ENCODE measurements around the gene NME1.
A peak's percentile ranks its signal among the peaks of the same experiment; 100 is the strongest.
"Not testable (repeated sequence)": the region's sequence is repeated elsewhere in the genome, so short reads cannot be mapped to it uniquely, and the experiment has no call there.

The NME1 gene

DNA sequence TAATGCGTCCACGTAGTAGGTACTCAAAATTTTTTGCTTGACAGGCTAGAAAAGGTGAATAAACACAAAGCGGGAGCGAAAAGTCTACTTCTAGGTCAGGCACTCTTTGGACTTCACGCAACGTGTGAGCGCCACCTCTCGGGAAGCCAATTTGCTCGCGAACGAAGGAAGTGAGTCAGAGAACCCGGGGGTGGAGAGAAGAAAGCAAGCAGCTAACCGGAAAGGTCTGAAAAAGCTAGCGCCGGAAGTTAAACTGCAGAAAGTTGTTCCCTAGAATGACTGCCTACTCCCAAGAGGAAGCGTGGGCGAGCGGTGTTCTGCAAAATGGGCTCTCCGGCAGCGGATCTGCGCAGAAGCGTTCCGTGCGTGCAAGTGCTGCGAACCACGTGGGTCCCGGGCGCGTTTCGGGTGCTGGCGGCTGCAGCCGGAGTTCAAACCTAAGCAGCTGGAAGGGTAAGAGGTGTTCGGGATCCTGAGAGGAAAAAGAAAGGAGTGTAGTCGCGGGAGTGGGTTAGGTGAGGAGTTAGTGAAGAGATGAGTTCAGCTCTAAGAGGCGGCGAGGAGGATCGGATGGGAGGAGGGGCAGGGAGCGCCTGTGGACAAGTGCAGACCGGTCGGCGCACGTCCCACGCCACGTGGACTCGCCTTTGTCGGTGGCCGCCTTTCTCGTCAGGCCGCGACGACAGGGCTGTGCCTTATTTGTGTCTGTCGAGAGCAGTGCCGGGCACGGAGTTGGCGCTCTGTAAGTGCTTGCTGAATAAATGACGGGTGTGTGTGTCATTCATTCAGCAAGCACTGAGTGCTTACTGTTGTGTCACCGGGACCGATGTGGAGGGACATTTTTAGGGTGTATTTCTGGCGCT, at the start of gene NME1:
Gene NME1 (plus strand): TSS at position 350 of the 863 bp plus-strand sequence. CDS start 2,096 bp downstream, outside the sequence.
- DNase-seq (ENCODE audit: low read depth), result peak; percentile 96

DNA sequence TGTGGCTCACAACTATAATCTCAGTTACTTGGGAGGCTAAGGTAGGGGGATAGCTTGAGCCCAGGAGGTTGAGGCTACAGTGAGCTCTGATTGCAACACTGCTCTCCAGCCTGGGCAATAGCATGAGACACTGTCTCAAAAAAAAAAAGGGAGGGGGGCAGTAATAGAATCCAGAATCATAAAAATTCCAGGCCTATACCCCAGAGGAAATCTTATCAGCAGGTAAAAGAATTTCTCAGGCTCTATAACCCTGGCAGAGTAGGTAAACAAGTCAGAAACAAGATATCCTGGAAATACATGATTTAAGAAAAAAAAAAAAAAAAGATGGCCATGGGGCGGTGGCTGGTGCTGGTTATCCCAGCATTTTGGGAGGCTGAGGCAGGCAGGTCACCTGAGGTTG, 45.6 kb upstream of the NME1 start:
- no peak for DNase-seq (ENCODE audit: low read depth)

DNA sequence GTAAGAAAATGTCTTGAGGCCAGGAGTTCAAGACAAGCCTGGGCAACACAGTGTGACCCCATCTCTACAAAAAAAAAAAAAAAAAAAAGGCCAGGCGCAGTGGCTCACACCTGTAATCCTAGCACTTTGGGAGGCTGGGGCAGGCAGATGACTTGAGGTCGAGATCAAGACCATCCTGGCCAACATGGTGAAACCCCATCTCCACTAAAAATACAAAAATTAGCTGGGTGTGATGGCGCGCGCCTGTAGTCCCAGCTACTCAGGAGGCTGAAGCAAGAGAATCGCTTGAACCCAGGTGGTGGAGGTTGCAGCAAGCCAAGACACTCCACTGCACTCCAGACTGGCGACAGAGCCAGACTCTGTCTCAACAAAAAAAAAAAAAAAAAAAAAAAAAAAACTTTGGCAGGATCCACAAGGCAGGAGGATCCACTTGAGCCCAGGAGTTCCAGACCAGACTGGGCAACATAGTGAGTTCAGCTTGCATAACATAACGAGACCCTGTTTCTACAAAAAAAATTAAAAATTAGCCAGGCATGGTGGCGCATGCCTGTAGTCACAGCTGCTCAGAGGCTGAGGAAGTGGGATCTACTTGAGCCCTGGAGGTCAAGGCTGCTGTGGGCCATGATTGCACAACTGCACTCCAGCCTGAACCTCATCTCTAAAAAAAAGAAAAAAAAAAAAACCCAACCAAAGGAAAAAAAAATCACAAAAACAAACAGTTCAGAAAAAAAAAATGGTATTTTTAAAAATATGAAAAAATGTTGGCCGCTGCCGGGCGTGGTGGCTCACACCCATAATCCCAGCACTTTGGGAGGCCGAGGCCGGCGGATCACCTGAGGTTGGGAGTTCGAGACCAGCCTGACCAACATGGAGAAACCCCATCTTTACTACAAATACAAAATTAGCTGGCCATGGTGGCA, 40.8 kb upstream of the NME1 start:
- DNase-seq (ENCODE audit: low read depth), result not testable (repeated sequence)

DNA sequence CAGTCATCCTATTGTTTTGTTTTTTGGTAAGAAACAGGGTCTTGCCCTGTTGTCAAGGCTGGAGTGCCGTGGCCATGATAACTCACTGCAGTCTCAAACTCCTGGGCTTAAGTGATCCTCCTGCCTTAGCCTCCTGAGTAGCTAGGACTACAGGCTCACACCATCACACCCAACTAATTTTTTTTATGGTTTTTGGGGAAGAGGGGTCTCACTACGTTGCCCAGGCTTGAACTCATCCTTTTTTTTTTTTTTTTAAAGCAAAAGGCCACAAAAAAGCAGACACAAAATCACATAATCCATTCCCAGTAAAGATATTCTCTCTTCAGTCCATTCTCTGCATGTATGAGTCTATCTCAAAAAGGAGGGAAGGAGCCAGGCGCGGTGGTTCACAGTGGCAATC, 38.2 kb upstream of the NME1 start:
- DNase-seq (ENCODE audit: low read depth), result no peak

DNA sequence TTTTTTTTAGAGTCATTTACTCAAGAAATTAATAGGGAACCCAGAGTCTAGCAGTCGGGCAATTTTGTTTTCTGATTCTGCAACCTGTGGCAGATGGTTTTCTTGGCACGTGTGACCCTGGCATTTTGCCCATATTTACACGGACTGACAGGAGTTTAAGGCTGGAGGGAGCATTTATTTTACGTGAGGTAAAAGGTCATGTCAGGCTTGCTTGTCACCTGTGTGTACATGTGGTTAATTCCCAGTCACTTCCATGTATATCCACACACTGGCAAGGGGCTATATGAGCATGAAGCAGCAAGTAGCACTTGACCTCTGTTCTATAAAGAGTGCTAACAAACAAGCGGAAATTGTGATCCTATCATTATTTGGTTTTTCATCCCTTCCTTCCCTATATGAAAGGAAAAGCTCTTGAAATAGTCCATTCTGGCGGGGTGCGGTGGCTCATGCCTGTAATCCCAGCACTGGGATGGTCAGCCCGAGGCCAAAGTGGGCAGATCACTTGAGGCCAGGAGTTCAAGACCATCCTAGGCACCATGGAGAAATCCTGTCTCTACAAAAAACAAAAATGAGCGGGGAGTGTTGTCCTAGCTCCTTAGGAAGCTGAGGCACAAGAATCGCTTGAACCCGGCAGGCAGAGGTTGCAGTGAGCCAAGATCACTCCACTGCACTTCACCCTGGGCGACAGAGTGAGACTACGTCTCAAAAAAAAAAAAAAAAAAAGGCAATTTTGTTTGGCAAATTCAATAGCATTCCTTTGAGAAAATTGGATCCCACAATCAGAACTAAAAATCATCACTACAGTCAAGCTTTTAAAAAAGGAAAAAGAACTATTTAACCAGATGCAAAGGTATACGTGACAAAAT, 34.8 kb upstream of the NME1 start:
- no peak for DNase-seq (ENCODE audit: low read depth)

DNA sequence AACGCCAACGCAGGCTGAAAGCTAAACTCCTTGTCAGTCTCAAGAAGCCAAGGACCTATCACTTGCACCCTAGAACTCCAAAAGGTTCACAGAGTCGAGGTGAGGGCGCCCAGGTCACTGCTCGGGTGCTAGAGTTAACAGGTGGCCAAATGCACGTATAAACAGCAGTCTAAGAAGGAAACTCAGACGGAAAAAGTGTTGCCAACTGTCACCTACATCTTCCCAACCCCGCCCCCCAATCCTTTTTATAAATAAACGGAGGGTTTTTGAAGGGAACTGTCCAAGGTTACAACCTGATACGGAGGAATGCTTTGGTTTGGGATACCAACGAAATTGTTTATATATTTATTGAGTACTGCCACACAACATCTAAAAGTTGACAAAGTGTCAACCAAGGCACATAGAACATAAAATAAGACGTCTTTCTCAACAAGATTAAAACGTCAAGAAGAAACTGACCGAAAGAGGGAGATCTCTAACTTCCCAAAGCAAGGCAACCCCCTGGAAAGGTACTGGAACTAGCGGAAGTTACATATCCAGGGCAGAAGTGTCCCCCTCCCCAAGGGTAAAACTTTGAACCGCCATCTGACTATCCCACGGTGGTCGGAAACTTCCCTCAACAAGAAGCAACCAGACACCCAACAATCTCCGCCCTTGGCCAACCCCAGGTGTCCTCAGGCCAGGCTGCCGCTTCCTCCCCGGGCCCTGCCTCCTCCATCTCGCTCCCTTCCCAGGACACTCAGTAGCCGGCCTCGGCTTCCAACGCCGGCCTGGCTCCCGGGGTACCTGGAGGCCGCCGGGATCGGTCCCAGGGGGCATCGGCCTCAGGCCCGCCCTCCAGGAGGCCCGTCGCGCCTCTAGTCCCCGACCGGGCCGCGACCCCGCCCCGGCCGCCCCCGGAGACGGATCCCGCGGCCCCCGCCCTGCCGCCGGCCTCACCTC, 33.7 kb upstream of the NME1 start:
- DNase-seq (ENCODE audit: low read depth), result peak; percentile 6

DNA sequence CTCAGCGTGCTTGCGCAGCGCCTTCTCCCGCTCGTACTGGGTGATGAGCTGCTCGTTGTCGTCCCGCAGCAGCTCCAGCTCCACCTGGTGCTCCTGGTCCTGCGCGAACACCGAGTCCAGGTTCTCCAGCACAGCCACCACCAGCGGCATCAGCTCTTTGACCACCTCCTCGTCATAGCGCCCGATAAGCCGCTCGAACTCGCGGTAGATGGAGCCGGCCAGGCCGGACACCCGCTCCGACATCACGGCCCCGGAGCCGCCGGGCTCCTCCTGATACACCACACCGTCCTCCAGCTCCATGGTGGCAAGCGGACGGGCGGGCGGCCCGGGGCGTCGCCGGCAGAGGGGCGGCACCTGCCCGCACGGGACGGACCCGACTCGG, 33.0 kb upstream of the NME1 start:
- no peak for DNase-seq (ENCODE audit: low read depth)

DNA sequence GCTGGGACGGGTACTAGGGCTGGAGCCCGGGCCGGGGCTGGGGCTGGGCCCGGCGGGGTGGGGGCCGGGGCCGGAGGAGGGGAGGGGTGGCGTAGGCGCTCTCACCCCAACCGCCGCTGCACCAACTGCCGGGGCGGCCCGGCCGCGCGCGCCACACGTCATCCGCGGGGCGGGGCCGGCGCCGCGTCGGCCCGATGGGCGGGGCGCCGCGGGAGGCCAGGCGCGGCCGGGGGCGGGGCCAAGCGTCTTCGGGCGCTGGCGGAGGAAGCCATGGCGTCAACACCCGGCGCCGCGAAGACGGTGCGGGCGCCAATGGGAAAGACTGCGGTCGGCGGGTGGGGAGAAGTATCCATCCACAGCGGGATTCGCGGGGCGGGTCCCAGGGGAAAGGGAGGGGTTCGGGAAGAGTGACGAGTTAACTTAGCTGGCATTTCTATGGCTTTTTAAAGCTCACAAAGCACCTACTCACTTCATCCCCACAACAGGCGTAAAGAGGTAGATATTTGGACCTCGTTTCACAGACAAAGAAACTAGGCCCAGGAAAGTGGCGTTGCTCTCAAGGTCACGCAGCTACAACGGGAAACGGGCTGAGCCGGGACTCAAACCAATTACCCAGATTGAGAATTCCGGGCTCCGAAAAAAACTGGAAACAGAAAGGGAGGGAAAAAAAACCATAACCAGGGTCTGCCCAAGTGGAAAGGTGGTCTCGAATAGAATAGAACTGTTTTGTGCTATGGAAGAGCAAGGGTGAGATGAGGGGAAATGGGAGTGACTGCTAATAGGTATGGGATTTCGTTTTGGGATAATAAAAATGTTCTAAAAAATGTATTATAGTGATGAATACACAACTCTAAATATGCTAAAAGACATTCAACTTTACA, 32.4 kb upstream of the NME1 start, which contains the start of gene SPAG9:
Gene SPAG9 (minus strand): TSS at position 130 of the 881 bp plus-strand sequence. CDS start 212 bp downstream, outside the sequence.
- DNase-seq (ENCODE audit: low read depth), result peak; percentile 89

DNA sequence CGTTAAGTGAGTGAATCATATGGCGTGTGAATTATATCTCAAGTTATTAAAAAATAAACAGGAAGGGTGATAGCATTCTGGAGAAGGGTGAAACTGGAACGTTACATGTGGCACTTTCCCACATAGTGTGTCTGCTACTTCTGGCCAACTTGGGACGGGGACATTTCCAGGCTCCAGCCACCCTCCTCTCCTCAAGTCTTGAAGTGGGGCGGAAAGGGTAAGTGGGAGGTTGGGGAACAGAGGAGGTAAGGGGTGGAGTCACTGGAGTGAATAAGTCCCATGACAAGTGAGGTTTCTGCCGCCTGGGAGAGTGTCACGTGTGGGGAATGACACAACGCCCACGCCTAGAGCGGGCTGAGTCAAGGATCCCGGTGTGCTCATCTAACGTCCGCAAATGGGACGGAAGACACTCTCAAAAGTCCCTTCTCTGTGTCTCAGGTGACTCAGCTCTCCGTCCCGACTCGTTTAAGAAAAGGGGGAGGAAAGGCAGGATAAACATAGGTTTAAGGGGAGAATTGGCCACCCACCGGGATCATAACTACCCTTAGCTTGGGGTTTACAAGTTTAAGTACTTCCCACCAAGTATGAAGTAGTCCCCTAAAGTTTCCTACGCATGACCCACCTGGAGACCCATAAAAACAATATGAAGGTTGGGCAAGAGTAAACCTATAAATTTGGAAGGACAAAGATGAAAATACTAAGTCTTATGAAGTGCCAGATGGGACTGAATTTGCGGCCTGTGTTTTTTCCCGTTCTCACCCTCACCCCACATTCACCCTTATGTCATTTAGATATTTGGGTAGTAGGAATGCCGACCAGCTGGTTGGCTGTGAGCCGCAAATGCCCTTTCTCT, 31.5 kb upstream of the NME1 start:
- peak; percentile 69 for DNase-seq (ENCODE audit: low read depth)

DNA sequence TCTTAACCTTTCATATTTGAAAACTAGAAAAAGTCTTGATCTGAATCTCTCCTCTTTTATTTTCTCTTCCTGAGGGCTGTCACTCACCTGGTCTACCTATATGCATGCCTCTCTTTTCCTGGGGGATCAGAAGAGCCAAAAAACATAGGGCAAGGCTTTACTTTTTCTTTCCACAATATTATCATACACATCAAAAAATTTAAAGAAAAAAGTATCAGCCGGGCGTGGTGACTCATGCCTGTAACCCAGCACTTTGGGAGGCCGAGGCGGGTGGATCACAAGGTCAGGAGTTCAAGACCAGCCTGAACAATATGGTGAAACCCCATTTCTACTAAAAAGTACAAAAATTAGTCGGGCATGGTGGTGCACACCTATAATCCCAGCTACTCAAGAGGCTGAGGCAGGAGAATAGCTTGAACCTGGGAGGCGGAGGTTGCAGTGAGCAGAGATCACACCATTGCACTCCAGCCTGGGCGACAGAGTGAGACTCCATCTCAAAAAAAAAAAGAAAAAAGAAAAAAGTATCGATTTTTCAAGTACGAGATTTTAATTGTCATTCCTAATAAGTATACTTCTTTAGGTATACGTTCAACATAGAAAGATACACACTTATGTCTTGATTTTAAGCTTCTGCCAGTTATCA, 30.8 kb upstream of the NME1 start:
- DNase-seq (ENCODE audit: low read depth), result not testable (repeated sequence)

DNA sequence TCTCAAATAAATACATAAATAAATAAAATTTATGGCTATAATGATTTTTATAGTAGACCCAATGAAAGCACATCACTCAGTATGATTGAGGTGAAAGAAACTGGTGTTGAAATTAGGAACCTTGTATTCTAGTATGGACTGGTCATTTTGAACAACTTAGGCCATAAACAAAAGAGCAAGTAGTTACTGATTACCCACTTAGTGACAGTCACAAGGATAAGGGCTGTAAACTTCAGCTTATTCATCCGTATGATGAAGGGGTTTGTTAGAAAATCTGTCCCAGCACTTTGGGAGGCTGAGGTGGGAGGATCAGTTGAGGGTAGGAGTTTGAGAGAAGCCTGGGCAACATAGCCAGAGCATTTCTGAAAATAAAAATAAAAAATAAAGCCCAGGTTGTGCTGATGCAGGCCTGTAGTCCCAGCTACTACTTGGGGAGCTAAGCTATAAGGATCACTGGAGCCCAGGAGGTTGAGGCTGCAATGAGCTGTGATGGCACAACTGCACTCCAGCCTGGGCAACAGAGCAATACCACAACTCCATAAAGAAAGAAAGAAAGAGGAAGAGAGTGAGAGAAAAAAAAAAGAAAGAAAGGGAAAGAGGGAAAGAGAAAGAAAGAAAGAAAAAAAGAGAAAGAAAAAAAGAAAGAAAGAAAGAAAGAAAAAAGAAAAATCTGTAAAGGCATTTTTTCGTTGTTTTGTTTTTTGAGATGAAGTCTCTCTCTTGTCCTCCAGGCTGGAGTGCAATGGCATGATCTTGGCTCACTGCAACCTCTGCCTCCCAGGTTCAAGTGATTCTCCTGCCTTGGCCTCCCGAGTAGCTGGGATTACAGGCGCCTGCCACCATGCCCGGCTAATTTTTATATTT, 28.5 kb upstream of the NME1 start:
- DNase-seq (ENCODE audit: low read depth), result no peak

DNA sequence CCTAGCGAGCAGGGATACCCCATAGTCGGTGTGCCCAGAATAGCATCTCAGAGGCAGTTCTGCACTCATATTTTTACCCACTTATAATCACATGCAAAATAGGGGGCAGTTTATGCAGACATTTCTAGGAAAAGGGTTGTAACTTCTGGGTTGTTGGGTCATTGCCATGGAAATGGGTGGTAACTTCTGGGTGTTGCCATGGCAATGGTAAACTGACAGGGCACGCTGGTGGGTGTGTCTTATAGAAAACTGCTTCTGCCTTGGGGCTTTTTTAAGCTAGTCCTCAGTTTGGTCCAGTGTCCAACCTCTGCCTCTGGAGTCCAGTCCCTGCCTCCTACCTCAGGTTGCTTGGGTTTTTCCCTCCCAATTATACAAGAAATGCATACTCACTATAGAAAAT, 25.3 kb upstream of the NME1 start:
- DNase-seq (ENCODE audit: low read depth), result no peak

DNA sequence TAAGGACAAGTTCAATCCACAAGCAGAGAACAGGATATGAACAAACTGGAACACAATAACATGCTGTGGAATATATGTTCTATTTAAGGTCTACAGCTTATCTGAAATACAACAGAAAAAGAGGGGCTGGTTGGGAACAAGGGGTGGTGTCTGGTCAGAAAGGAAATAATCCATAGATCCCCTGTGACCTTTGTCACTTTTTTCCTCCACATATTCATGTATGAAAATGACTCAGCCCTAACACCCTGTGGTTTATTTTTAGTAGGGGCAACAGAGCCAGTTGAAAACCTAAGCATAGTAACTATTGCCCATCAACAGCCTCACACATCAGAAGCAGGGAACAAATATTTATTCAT, 20.4 kb upstream of the NME1 start:
- no peak for DNase-seq (ENCODE audit: low read depth)

DNA sequence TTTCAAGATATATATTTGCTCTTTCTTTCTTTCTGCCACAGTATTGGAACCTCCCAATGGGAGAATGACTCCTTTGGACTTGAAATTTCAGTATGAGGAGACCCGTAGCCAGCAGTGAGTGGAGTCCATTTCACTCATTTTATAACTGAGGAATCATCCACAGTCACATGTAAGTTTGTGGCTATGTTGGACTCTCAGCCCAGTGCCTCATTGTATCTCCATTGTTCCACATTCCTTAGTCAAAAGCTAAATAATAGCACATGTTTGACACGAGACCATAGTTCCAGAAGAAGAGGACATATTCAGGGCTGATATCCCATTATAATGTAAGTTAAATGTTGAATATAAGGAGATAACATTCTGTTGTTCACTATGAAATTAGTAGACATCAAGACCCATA, 20.0 kb upstream of the NME1 start:
- DNase-seq (ENCODE audit: low read depth), result no peak

DNA sequence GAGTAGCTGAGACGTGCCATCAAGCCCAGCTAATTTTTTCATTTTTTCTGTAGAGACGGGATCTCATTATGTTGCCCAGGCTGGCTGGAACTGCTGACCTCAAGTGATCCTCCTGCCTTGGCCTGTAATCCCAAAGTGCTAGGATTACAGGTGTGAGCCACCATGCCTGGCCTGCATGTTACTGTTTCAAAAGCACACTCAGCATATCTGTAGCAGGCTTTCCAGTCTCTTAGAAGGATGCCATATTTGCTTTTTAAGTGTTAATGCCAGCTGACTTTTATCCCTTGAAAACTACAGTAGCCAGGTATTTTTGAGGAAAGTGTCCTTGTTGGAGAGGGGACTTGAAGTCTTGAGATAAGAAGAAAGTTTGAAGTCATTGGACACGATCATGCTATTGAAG, 17.4 kb upstream of the NME1 start:
- DNase-seq (ENCODE audit: low read depth), result no peak

DNA sequence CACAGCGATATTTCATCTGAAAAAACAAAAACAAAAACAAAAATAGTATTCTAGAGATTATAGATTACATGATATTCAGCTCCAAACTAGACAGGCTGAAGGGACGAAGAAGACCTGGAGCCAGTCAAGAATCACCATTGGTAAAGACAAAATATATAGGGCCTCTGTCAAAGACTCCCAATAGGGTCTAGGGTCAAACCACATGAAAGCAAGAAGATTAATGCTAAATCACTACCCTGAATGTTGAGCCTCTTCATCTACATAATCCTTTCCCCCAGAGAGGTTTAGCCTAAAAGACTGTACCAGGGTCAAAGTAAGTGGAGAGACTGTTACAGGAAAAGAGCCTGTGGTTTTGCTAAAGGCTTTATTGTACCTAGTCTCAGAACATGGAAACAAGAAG, 10.8 kb upstream of the NME1 start:
- no peak for DNase-seq (ENCODE audit: low read depth)

DNA sequence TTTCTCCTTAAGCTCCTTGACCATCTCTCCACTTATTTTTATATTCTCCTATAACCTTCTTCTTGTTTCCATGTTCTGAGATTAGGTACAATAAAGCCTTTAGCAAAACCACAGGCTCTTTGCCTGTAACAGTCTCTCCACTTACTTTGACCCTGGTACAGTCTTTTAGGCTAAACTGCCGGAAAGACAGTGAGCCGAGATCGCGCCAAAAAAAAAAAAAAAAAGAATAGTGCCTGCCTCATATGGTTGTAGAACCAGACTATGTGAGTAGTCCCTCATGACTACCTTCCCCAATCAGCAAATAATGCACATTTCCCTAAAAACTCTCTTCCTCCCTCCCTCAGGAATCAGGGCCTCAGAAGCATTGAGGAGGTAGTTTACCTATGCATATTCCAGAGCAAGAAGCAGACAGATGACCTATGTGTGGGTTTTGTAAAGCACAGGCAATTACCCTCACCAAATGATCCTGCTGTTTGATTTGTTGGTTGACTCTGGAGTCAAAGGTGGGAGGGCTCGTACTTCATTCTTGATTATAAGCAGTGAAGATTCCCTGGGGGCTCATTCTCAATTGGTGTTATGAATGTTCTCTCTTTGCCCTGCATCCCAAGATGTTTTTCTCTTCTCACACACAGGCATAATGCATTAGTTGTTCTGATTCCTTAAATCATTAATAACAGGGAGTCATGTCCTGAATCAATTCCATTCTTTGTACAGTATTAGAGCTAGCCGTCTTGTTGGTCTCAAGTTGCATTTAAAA, 8.9 kb upstream of the NME1 start:
- no peak for DNase-seq (ENCODE audit: low read depth)
